ENCODE data around the gene GRM4.
"Not testable (repeated sequence)": the region's sequence is repeated elsewhere in the genome, so short reads cannot be mapped to it uniquely, and the experiment has no call there.

Gene GRM4

GRCh38 chr6:34020807-34021553 lies 124.9 kb downstream of the GRM4 start:
- Histone ChIP-seq H3K27ac (ENCODE audit: low read length) (no peak overlapping the region), H3K36me3 (ENCODE audit: control insufficient read depth in 1 of 2, insufficient read depth in 2 of 2, low read length in 2 of 2) (no peaks in the 10 kb centered on the region), H3K9me3 (ENCODE audit: control insufficient read depth in 1 of 2, low read length in 2 of 2) (peaks cover 0 to 2% of the 10 kb centered on the region in 2 donors), H3K4me3 (ENCODE audit: low read depth in 1 of 2, low read length in 2 of 2) (no peak overlapping the region), H3K27me3 (ENCODE audit: low read depth, low read length) (no peaks in the 10 kb centered on the region), H3K4me1 (ENCODE audit: control insufficient read depth in 1 of 2, insufficient read depth in 2 of 2, low read length in 2 of 2) (no peaks in the 10 kb centered on the region)

DNA sequence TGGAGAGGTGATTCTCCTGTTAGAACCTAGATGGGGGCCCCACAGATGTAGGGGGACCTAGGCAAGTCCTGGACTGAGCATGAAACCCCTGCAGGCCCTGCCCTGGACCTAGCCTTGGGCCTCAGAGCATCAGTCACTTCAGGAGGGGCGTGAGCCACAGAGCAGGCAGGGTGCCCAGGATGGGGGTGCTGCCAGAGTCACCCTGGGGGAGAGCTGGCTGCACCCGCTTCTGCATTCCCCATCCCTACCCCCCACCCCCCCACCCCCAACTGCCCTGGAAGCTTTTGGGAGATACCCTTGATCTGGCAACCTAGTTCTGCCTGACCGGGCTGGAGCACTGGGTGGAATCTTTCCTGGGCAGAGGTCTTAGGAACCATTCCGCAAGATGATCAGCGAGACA lies 125.6 kb downstream of the GRM4 start:
- Histone ChIP-seq H3K27ac (ENCODE audit: low read length) (no peak overlapping the region), H3K4me3 (ENCODE audit: low read depth in 1 of 2, low read length in 2 of 2) (no peak overlapping the region), H3K9me3 (ENCODE audit: control insufficient read depth in 1 of 2, low read length in 2 of 2) (peaks cover 0 to 2% of the 10 kb centered on the region in 2 donors), H3K4me1 (ENCODE audit: control insufficient read depth in 1 of 2, insufficient read depth in 2 of 2, low read length in 2 of 2) (no peaks in the 10 kb centered on the region), H3K36me3 (ENCODE audit: control insufficient read depth in 1 of 2, insufficient read depth in 2 of 2, low read length in 2 of 2) (no peaks in the 10 kb centered on the region), H3K27me3 (ENCODE audit: low read depth, low read length) (no peaks in the 10 kb centered on the region)

DNA sequence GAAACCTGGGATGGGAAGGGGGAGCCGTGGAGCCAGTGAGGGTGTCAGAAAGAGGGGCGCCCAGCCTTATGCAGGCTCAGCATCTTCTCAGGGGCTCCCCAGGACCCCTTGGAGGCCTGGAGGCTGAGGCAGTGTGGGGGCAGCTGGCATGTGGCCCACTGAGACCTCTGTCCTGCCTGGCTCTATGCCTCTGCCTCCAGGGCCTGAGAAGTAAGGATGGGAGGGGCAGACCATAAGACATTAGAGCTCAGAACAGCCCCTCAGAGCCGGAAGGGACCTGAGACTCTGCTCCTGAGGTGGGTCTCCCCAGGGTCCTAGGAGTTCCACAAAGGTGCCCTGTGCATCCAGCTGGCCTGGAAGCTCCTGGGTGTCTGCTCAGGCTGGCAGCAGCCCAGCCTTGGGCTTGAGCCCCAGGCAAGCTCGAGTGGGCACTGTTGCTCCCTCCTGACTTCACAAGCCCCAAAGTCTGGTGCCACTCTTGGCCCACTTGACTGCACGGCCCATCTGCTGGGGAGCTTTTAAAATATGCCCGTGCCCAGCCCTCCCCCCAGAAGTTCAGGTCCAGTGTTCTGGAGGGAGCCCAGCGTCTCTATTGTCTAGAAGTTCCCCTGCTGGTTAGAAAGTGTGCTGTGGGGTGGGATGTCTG lies 126.8 kb downstream of the GRM4 start:
- Histone ChIP-seq H3K9me3 (ENCODE audit: control insufficient read depth in 1 of 2, low read length in 2 of 2) (peaks cover 0 to 2% of the 10 kb centered on the region in 2 donors), H3K27me3 (ENCODE audit: low read depth, low read length) (no peaks in the 10 kb centered on the region), H3K27ac (ENCODE audit: low read length) (no peak overlapping the region), H3K4me1 (ENCODE audit: control insufficient read depth in 1 of 2, insufficient read depth in 2 of 2, low read length in 2 of 2) (no peaks in the 10 kb centered on the region), H3K36me3 (ENCODE audit: control insufficient read depth in 1 of 2, insufficient read depth in 2 of 2, low read length in 2 of 2) (no peaks in the 10 kb centered on the region), H3K4me3 (ENCODE audit: low read depth in 1 of 2, low read length in 2 of 2) (no peak overlapping the region)

DNA sequence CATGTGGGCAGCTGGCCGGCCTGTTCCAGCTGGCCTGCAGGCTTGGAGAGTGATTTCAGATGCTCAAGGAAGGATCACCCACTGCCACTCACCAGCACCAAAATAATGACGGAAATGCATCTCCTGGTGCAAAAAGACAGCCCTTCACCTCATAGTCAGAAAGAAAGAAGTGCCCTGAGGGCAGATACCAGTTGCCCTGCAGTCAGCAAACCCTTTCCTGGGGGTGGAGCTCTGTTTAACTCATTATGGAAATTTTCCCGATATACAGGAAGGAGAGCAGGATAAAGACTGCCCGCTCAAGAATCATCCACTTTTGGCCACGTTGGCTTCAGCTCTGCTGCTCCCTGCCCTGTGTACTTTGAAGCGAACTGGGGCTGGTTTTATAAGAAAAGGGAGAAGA lies 127.9 kb downstream of the GRM4 start:
- no peak overlapping the region for H3K27ac ChIP-seq (ENCODE audit: low read length)

GRCh38 chr6:34017106-34017805 lies 128.6 kb downstream of the GRM4 start:
- Histone ChIP-seq H3K36me3 (ENCODE audit: control insufficient read depth in 1 of 2, insufficient read depth in 2 of 2, low read length in 2 of 2) (no peaks in the 10 kb centered on the region), H3K9me3 (ENCODE audit: control insufficient read depth in 1 of 2, low read length in 2 of 2) (no peaks in the 10 kb centered on the region), H3K4me3 (ENCODE audit: low read depth in 1 of 2, low read length in 2 of 2) (no peak overlapping the region), H3K27ac (ENCODE audit: low read length) (no peak overlapping the region), H3K4me1 (ENCODE audit: control insufficient read depth in 1 of 2, insufficient read depth in 2 of 2, low read length in 2 of 2) (no peaks in the 10 kb centered on the region), H3K27me3 (ENCODE audit: low read depth, low read length) (no peaks in the 10 kb centered on the region)

More for the DNA sequence above, 127.9 kb downstream of the GRM4 start:
- H3K4me1 ChIP-seq (ENCODE audit: control insufficient read depth in 1 of 2, insufficient read depth in 2 of 2, low read length in 2 of 2), result no peaks in the 10 kb centered on the region
- no peaks in the 10 kb centered on the region for H3K9me3 ChIP-seq (ENCODE audit: control insufficient read depth in 1 of 2, low read length in 2 of 2)
- no peaks in the 10 kb centered on the region for H3K27me3 ChIP-seq (ENCODE audit: low read depth, low read length)
- H3K4me3 ChIP-seq (ENCODE audit: low read depth in 1 of 2, low read length in 2 of 2), result no peak overlapping the region
- no peaks in the 10 kb centered on the region for H3K36me3 ChIP-seq (ENCODE audit: control insufficient read depth in 1 of 2, insufficient read depth in 2 of 2, low read length in 2 of 2)

DNA sequence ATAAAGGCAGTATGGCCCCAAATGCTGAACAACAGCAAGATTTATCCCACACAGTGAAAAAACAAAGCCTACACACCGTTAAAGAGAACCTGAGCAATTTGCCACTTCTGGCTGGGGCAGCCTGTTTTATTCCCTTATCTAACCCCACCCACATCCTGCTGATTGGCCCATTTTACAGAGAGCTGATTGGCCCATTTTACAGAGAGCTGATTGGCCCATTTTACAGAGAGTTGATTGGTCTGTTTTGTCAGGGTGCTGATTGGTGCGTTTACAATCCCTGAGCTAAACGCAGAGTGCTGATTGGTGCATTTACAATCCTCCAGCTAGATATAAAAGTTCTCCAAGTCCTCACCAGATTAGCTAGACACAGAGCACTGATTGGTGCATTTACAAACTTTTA lies 129.3 kb downstream of the GRM4 start:
- not testable (repeated sequence) for H3K27me3 ChIP-seq (ENCODE audit: low read depth, low read length); H3K27ac ChIP-seq (ENCODE audit: low read length); H3K36me3 ChIP-seq (ENCODE audit: control insufficient read depth in 1 of 2, insufficient read depth in 2 of 2, low read length in 2 of 2); H3K9me3 ChIP-seq (ENCODE audit: control insufficient read depth in 1 of 2, low read length in 2 of 2); H3K4me3 ChIP-seq (ENCODE audit: low read depth in 1 of 2, low read length in 2 of 2); H3K4me1 ChIP-seq (ENCODE audit: control insufficient read depth in 1 of 2, insufficient read depth in 2 of 2, low read length in 2 of 2)

DNA sequence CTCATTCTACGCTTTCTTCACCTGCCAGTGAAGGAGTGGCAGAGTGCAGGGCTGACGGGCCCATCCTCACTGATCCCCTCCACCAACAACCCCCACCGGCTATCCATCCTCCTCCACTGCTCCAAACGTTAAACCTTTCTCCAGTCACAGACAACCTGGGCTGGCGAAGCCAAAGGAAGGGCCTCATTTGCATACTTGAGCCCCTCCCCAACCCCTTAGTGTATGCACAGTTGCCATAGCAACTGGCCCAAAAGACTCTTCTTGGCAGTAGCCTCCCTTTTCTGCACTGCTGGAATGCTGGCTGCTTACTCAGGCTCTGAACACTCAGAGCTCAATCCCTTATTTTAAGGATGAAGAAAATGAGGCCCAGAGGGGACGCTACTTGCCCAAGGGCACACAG lies 130.3 kb downstream of the GRM4 start:
- H3K4me1 ChIP-seq (ENCODE audit: control insufficient read depth in 1 of 2, insufficient read depth in 2 of 2, low read length in 2 of 2), result no peaks in the 10 kb centered on the region
- H3K27me3 ChIP-seq (ENCODE audit: low read depth, low read length), result no peaks in the 10 kb centered on the region
- no peak overlapping the region for H3K4me3 ChIP-seq (ENCODE audit: low read depth in 1 of 2, low read length in 2 of 2)
- H3K27ac ChIP-seq (ENCODE audit: low read length), result no peak overlapping the region
- H3K9me3 ChIP-seq (ENCODE audit: control insufficient read depth in 1 of 2, low read length in 2 of 2), result no peaks in the 10 kb centered on the region
- no peaks in the 10 kb centered on the region for H3K36me3 ChIP-seq (ENCODE audit: control insufficient read depth in 1 of 2, insufficient read depth in 2 of 2, low read length in 2 of 2)

DNA sequence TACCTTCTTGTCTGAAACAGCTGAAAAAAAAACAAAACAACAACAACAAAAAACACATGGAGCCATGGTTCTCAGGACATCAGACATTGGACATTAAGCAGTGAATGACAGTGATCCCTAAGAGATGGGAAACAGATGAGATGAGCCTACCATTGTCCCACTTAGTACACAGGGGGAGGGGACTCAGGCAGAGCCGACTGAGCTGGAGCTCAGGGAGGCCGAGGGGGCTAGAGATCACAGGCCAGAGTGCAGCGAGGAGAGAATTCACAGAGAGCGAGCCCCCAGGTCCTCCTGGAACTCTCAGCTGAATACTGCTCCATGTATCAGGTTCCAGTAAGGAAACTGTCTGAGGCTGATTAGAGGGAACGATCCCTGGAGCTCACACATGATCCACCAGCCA lies 134.6 kb downstream of the GRM4 start:
- no peaks in the 10 kb centered on the region for H3K4me1 ChIP-seq (ENCODE audit: control insufficient read depth in 1 of 2, insufficient read depth in 2 of 2, low read length in 2 of 2)
- no peaks in the 10 kb centered on the region for H3K27me3 ChIP-seq (ENCODE audit: low read depth, low read length)
- H3K9me3 ChIP-seq (ENCODE audit: control insufficient read depth in 1 of 2, low read length in 2 of 2), result peaks cover 0 to 7% of the 10 kb centered on the region in 2 donors
- no peak overlapping the region for H3K27ac ChIP-seq (ENCODE audit: low read length)
- H3K36me3 ChIP-seq (ENCODE audit: control insufficient read depth in 1 of 2, insufficient read depth in 2 of 2, low read length in 2 of 2), result no peaks in the 10 kb centered on the region
- no peak overlapping the region for H3K4me3 ChIP-seq (ENCODE audit: low read depth in 1 of 2, low read length in 2 of 2)

DNA sequence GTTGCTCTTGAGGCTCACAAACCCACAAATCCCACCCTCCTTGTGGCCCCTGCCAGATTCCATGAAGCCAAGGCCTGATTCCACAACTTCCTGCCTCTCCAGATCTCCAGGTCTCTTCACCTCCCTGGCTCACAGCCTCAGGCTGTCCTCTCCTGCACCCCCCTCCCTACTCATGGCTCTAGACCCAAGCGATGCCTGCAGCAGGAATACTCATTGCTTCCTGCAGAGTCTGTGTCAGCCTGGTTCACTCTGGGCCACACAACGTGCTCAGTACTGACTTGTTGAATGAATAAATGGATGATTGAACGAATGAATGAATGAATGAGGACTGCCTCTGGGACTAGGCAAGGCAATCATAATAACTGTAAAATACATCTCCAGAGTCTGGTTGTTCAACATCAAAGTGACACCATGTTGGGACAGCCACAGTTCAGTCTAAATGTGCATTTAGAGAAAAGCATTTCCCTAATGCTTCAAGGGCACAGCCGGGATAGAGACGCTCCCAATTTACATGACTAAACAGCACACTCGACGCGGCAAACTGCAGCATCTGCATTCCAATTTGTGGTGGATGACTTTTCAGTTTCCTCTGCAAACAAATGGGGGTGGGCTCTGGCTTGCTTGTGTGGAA lies 139.9 kb downstream of the GRM4 start:
- Histone ChIP-seq H3K27me3 (ENCODE audit: low read depth, low read length) (no peaks in the 10 kb centered on the region), H3K36me3 (ENCODE audit: control insufficient read depth in 1 of 2, insufficient read depth in 2 of 2, low read length in 2 of 2) (no peaks in the 10 kb centered on the region), H3K27ac (ENCODE audit: low read length) (no peak overlapping the region), H3K9me3 (ENCODE audit: control insufficient read depth in 1 of 2, low read length in 2 of 2) (peaks cover 0 to 7% of the 10 kb centered on the region in 2 donors), H3K4me1 (ENCODE audit: control insufficient read depth in 1 of 2, insufficient read depth in 2 of 2, low read length in 2 of 2) (no peaks in the 10 kb centered on the region), H3K4me3 (ENCODE audit: low read depth in 1 of 2, low read length in 2 of 2) (no peak overlapping the region)

- no peaks in the 10 kb centered on the region for H3K36me3 ChIP-seq (ENCODE audit: control insufficient read depth in 1 of 2, insufficient read depth in 2 of 2, low read length in 2 of 2)
- H3K4me1 ChIP-seq (ENCODE audit: control insufficient read depth in 1 of 2, insufficient read depth in 2 of 2, low read length in 2 of 2), result no peaks in the 10 kb centered on the region
- H3K4me3 ChIP-seq (ENCODE audit: low read depth in 1 of 2, low read length in 2 of 2), result no peak overlapping the region
- no peak overlapping the region for H3K27ac ChIP-seq (ENCODE audit: low read length)
- H3K9me3 ChIP-seq (ENCODE audit: control insufficient read depth in 1 of 2, low read length in 2 of 2), result peaks cover 0 to 7% of the 10 kb centered on the region in 2 donors
- H3K27me3 ChIP-seq (ENCODE audit: low read depth, low read length), result no peaks in the 10 kb centered on the region
Observed at GRCh38 chr6:34004706-34005105, 141.2 kb downstream of the GRM4 start.

GRCh38 chr6:34003962-34004361 lies 141.9 kb downstream of the GRM4 start:
- H3K4me3 ChIP-seq (ENCODE audit: low read depth in 1 of 2, low read length in 2 of 2), result no peak overlapping the region
- no peaks in the 10 kb centered on the region for H3K36me3 ChIP-seq (ENCODE audit: control insufficient read depth in 1 of 2, insufficient read depth in 2 of 2, low read length in 2 of 2)
- H3K27me3 ChIP-seq (ENCODE audit: low read depth, low read length), result no peaks in the 10 kb centered on the region
- no peaks in the 10 kb centered on the region for H3K4me1 ChIP-seq (ENCODE audit: control insufficient read depth in 1 of 2, insufficient read depth in 2 of 2, low read length in 2 of 2)
- H3K9me3 ChIP-seq (ENCODE audit: control insufficient read depth in 1 of 2, low read length in 2 of 2), result peaks cover 0 to 6% of the 10 kb centered on the region in 2 donors
- H3K27ac ChIP-seq (ENCODE audit: low read length), result no peak overlapping the region
